ENCODE data around the gene MAEA.

- TF ChIP-seq CTCF (IDR thresholded peaks at IDR 0.05; ENCODE audit: borderline replicate concordance, extremely low read depth, low read length, poor library complexity, severe bottlenecking) (no peak), EZH2 (IDR thresholded peaks at IDR 0.05; ENCODE audit: borderline replicate concordance, low read depth, low read length, severe bottlenecking) (no peak)
Observed at GRCh38 chr4:1276984-1277383, 12.7 kb upstream of the MAEA start.
